GM12872 (cell line): ENCODE results near the gene SLC25A1.

Experiments used
- CTCF ChIP-seq: IDR thresholded peaks from 3 replicates; pipeline ENCODE4 v1.5.1; 2011; ENCODE audit warnings: low read depth, mild to moderate bottlenecking, low read length, moderate library complexity; ENCODE audit not compliant: insufficient read depth

SLC25A1 gene

DNA sequence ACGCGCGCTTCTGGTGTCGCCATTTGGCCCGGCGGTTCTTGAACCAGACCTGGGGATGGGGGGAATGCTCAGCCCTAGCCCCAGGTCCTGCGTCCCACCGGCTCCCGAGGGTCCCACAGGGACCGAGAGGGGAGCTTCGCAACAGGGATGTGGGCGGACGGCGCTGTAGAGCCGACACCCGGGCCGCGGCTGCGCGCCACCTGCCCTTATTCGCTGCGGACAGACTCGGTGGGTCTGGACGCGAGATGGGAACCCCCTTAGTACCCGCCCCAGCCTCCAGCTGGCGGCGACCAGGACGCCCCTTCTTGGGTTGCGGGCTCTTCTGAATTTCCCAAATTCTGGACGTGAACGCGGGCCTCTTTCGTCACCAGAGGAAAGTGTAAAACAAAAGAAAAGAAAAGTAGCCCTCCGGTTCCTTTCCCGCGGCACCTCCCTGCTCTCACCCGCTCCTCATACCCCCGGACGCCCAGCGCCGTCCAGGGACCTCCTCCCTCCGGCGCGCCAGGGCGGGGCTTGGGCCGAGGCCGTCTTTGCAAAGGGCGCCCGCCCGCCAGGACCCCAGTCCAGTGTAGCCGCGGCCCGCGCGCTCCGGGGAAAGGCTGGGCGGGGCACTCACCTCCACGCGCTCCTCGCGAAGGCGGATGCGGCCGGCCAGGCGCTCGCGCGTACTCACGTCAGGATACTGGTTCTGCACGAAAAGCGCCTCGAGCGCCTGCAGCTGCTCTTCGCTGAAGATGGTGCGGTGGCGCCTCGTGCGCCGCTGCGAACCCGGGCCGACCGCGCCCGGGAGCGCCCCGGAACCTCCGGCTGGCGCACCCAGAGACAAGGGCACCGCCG, 29.3 kb downstream of the SLC25A1 start:
- no peak for TF ChIP-seq CTCF

GRCh38 chr22:19148417-19149046, 30.0 kb downstream of the SLC25A1 start:
- no peak for TF ChIP-seq CTCF

GRCh38 chr22:19147195-19147780, 31.2 kb downstream of the SLC25A1 start:
- no peak for TF ChIP-seq CTCF

DNA sequence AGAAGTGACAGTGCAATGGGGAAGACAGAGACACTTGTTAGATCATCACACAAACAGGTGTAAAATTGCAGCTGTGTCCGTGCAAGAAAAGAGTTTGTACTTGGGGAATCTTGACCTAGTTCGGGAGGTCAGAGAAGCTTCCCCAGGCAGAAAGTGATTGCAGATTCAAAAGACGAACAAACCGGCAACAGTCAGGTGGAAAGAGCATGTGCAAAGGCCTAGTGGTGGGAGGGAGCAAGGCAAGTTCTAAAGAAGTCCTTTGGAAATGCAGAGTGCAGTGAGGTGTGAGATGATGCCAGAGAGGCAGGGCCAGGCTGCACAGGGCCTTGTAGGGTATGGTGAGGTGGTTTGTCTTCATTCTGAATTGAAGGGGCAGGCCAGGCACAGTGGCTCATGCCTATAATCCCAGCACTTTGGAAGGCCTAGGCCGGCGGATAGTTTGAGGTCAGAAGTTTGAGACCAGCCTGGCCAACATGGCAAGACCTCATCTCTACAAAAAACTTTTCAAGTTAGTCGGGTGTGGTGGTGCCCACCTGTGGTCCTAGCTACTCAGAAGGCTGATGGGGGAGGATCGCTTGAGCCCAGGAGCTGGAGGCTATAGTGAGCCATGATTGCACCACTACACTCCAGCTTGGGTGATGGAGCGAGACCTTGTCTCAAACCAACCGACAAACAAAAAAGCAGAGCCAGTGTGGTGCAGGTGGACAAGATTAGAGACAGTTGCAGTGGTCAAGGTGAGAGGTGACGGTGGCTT, 32.1 kb downstream of the SLC25A1 start:
- TF ChIP-seq CTCF = no peak

DNA sequence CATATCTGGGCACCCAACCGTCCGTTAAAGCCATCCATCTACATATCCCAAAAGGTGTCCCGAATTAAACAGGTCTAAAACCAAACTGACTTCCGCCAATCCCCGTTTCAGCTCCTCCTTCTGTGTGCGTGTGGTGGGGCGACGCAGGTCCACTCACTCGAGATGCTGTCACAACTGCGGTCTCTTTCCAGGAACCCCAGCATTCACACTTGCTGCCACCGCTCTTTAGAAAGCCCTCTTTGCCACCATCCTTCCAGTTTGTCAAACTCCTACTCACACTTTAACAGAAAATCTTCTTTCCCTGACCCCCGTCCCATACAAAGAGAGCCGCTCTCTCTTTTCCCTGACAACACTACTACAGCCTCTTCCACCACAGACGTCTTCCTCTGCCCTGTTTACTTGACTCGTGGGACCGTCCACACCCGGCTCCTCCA, 34.6 kb downstream of the SLC25A1 start:
- no peak for TF ChIP-seq CTCF

DNA sequence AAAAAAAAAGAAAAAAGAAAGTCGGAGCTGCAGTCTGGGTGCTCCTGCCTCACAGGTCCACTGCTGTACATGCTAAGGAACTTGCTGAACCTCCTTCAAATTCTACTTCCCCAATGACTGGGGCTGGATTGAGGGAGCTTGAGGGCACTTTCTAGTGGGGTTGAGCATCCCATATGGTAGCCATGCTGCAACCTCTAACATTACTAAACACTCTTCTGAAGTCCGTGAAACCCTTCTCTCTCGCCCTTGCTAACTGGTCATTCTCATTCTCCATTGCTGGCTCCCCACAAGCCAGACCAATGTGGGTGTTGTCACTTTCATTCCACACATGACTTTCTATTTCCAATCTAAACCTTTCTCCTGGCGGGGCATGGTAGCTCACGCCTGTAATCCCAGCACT, 35.3 kb downstream of the SLC25A1 start:
- no peak for TF ChIP-seq CTCF

GRCh38 chr22:19142394-19142793, 36.1 kb downstream of the SLC25A1 start:
- no peak for TF ChIP-seq CTCF
